Tongue (tissue), 2 donors: ENCODE results near the gene CCDC142. TPM values are rescaled to one million over a fixed set of nuclear protein-coding genes. Genes with fewer than 3 reads are reported as not detected.

Experiments used
- DNase-seq: peaks from one replicate; pipeline ENCODE4 v3.0.0-alpha.2; 2015
- total RNA-seq: library from RNA; depleted of rRNA; stranded (reverse); fragments of >200 nt; gene quantifications from one replicate; pipeline ENCODE4 v1.2.3, GENCODE V29; 2014

Gene CCDC142
- total RNA-seq, 1 donor from 2014 or later = 18.0 TPM

- no peak for DNase-seq
These were observed 31.8 kb upstream of the CCDC142 start, which contains the start of gene TLX2 for GRCh38 chr2:74514368-74515270. Gene TLX2, plus strand, starts transcription at chr2:74514450. Its CDS starts 357 bp downstream, at chr2:74514807.

- no peak for DNase-seq
These were observed 31.0 kb upstream of the CCDC142 start for GRCh38 chr2:74513605-74514367.

- DNase-seq = no peak
These were observed 30.2 kb upstream of the CCDC142 start for GRCh38 chr2:74512744-74513604.

- DNase-seq = no peak
These were observed 28.5 kb upstream of the CCDC142 start for GRCh38 chr2:74511104-74511989.

- DNase-seq = no peak
These were observed 27.5 kb upstream of the CCDC142 start for GRCh38 chr2:74510272-74510671.

- DNase-seq = peak; percentile 61
These were observed 25.2 kb upstream of the CCDC142 start for GRCh38 chr2:74507926-74508520.

- DNase-seq = peak; percentile 99
These were observed 24.5 kb upstream of the CCDC142 start, which contains the start of gene PCGF1 for GRCh38 chr2:74507145-74507925. Gene PCGF1, minus strand, starts transcription at chr2:74507695. Its CDS starts 27 bp downstream, at chr2:74507668.

- DNase-seq = no peak
These were observed 22.8 kb upstream of the CCDC142 start for GRCh38 chr2:74505448-74506246.

GRCh38 chr2:74504591-74504990 lies 21.8 kb upstream of the CCDC142 start:
- DNase-seq = no peak

GRCh38 chr2:74503506-74504475 lies 21.0 kb upstream of the CCDC142 start:
- DNase-seq = no peak

GRCh38 chr2:74502720-74503505 lies 20.1 kb upstream of the CCDC142 start:
- DNase-seq = peak; percentile 85

GRCh38 chr2:74502147-74502719 lies 19.4 kb upstream of the CCDC142 start:
- no peak for DNase-seq

- no peak for DNase-seq
These were observed 18.7 kb upstream of the CCDC142 start for GRCh38 chr2:74501335-74502071.

GRCh38 chr2:74500578-74500946 lies 17.8 kb upstream of the CCDC142 start:
- DNase-seq = no peak

GRCh38 chr2:74499940-74500577 lies 17.3 kb upstream of the CCDC142 start:
- DNase-seq = no peak
